OCI-LY3 (cell line): ENCODE measurements around the gene ADGRE1.

Experiments
- H2AFZ ChIP-seq: fragments of 200-600, 300-600 bp; shearing (Covaris generic); 2 replicates; pipeline ENCODE4 v1.6.0; 2014; ENCODE audit warnings: antibody characterized with exemption, low read depth, low read length
- H3K27ac ChIP-seq: fragments of 200-600, 300-600 bp; sonication (generic); 2 replicates; pipeline ENCODE4 v1.5.1; 2014; ENCODE audit warnings: mild to moderate bottlenecking, low read length, moderate library complexity, mixed read lengths
- H3K27me3 ChIP-seq: fragments of 200-600, 300-600 bp; sonication (generic); 2 replicates; pipeline ENCODE4 v1.6.1; 2014; ENCODE audit warnings: low read depth, low read length, mixed read lengths
- H3K36me3 ChIP-seq: fragments of 200-600, 300-600 bp; sonication (generic); replicated peaks from 2 replicates; pipeline ENCODE3; 2014; ENCODE audit warnings: low read depth, low read length, mixed read lengths
- H3K4me1 ChIP-seq: fragments of 300-600, 200-600 bp; sonication (generic); 2 replicates; pipeline ENCODE4 v1.6.1; 2014; ENCODE audit warnings: low read length, mixed read lengths
- H3K4me2 ChIP-seq: fragments of 200-600, 300-600 bp; sonication (generic); 2 replicates; pipeline ENCODE4 v1.6.1; 2014; ENCODE audit warnings: low read length, mixed read lengths
- H3K4me3 ChIP-seq: fragments of 300-600, 200-600 bp; sonication (generic); 2 replicates; pipeline ENCODE4 v1.5.1; 2014; ENCODE audit warnings: antibody characterized with exemption, mild to moderate bottlenecking, low read length, moderate library complexity
- H3K79me2 ChIP-seq: fragments of 300-600, 200-600 bp; shearing (Covaris generic); 2 replicates; pipeline ENCODE4 v1.6.1; 2014; ENCODE audit warnings: mild to moderate bottlenecking, low read length, mixed read lengths
- H3K9ac ChIP-seq: fragments of 300-600, 200-600 bp; shearing (Covaris generic); 2 replicates; pipeline ENCODE4 v1.6.0; 2014; ENCODE audit warnings: mild to moderate bottlenecking, low read length, moderate library complexity
- H3K9me3 ChIP-seq: fragments of 200-600, 300-600 bp; shearing (Covaris generic); 2 replicates; pipeline ENCODE4 v1.6.1; 2014; ENCODE audit warnings: low read length, mixed read lengths; ENCODE audit not compliant: insufficient read depth
- H4K20me1 ChIP-seq: fragments of 200-600, 300-600 bp; sonication (generic); 2 replicates; pipeline ENCODE4 v1.6.1; 2016; ENCODE audit warnings: low read length, mixed read lengths; ENCODE audit not compliant: insufficient read depth
- CTCF ChIP-seq: fragments of 200-600, 300-600 bp; sonication (generic); IDR thresholded peaks from 2 replicates; pipeline ENCODE4 v1.5.1; 2014; ENCODE audit warnings: antibody characterized with exemption, low read length, low read depth
- EZH2phosphoT487 ChIP-seq: fragments of 200-600 bp; shearing (Covaris generic); IDR thresholded peaks from 2 replicates; pipeline ENCODE4 v1.6.1; 2018; ENCODE audit warnings: antibody characterized with exemption, mixed run types, low read depth

The ADGRE1 gene

GRCh38 chr19:6988257-6988656 lies 100.9 kb downstream of the ADGRE1 start:
- no peak overlapping the region for H3K27ac ChIP-seq
- no peaks in the 10 kb centered on the region for H3K79me2 ChIP-seq
- H3K4me1 ChIP-seq = peaks cover 11% of the 10 kb centered on the region
- peaks cover 8% of the 10 kb centered on the region; the same call in 1 of the 2 replicates for H3K9me3 ChIP-seq
- H3K27me3 ChIP-seq = peaks cover 13% of the 10 kb centered on the region
- H3K9ac ChIP-seq = no peak overlapping the region
- no peak overlapping the region for H2AFZ ChIP-seq
- no peaks in the 10 kb centered on the region for H3K36me3 ChIP-seq
- H3K4me3 ChIP-seq = no peak overlapping the region
- H4K20me1 ChIP-seq = no peaks in the 10 kb centered on the region
- H3K4me2 ChIP-seq = peak overlapping the region; percentile 37
- no peak for TF ChIP-seq CTCF
- no peak for TF ChIP-seq EZH2phosphoT487
